Fibroblast of lung (primary cell): Measurements from ENCODE around the gene GEN1. TPM values are rescaled to one million over a fixed set of nuclear protein-coding genes. Genes with fewer than 3 reads are reported as not detected.
A peak's percentile ranks its signal among the peaks of the same experiment; 100 is the strongest.
"Not testable (repeated sequence)": the region's sequence is repeated elsewhere in the genome, so short reads cannot be mapped to it uniquely, and the experiment has no call there.

ENCODE experiments used
- DNase-seq, 2 donors: peaks; one replicate each; pipeline versions ENCODE4 v3.0.0 to v3.0.0-alpha.2; 2010; ENCODE audit warnings: low read depth in 2 of 2
- H2AFZ ChIP-seq: 2 replicates; pipeline ENCODE4 v1.5.1; 2012; ENCODE audit warnings: low read length, control low read depth, inconsistent platforms
- H3K27ac ChIP-seq: 2 replicates; pipeline ENCODE4 v1.5.1; 2011; ENCODE audit warnings: low read length, control low read depth; ENCODE audit not compliant: insufficient read depth
- H3K27me3 ChIP-seq: 2 replicates; pipeline ENCODE4 v1.5.1; 2011; ENCODE audit warnings: mild to moderate bottlenecking, low read length; ENCODE audit not compliant: control insufficient read depth, insufficient read depth
- H3K36me3 ChIP-seq: 2 replicates; pipeline ENCODE4 v1.5.1; 2011; ENCODE audit warnings: low read length; ENCODE audit not compliant: control insufficient read depth, insufficient read depth
- H3K4me1 ChIP-seq: 2 replicates; pipeline ENCODE4 v1.5.1; 2011; ENCODE audit warnings: low read length; ENCODE audit not compliant: control insufficient read depth, insufficient read depth; ENCODE audit errors: extremely low read depth
- H3K4me2 ChIP-seq: 2 replicates; pipeline ENCODE4 v1.5.1; 2011; ENCODE audit warnings: low read length, control low read depth; ENCODE audit not compliant: insufficient read depth; ENCODE audit errors: extremely low read depth
- H3K4me3 ChIP-seq, 4 experiments: fragments of 200-600 bp in 1 of 4; sonication (generic) in 1 of 4; replicated peaks in 1 of 4; 2 replicates each; pipeline ENCODE4 v1.5.1; 2011 to 2016; ENCODE audit warnings: low read length in 4 of 4, low read depth in 3 of 4, mild to moderate bottlenecking in 3 of 4, control low read depth in 2 of 4, inconsistent platforms in 1 of 4, mixed read lengths in 1 of 4; ENCODE audit not compliant: insufficient read depth in 1 of 4; ENCODE audit errors: control extremely low read depth in 1 of 4
- H3K79me2 ChIP-seq: 2 replicates; pipeline ENCODE4 v1.5.1; 2012; ENCODE audit warnings: mild to moderate bottlenecking, low read length, inconsistent platforms; ENCODE audit not compliant: control insufficient read depth, insufficient read depth
- H3K9ac ChIP-seq: 2 replicates; pipeline ENCODE4 v1.5.1; 2011; ENCODE audit warnings: mild to moderate bottlenecking, low read length, control low read depth; ENCODE audit not compliant: insufficient read depth
- H3K9me3 ChIP-seq: 2 replicates; pipeline ENCODE4 v1.5.1; 2012; ENCODE audit warnings: low read depth, low read length; ENCODE audit not compliant: control insufficient read depth, insufficient read depth
- H4K20me1 ChIP-seq: 2 replicates; pipeline ENCODE4 v1.5.1; 2011; ENCODE audit warnings: low read length; ENCODE audit not compliant: control insufficient read depth, insufficient read depth; ENCODE audit errors: extremely low read depth
- EZH2 ChIP-seq: IDR thresholded peaks from 2 replicates; pipeline ENCODE4 v1.5.1; 2012; ENCODE audit warnings: low read length, control low read depth, mild to moderate bottlenecking; ENCODE audit errors: missing control alignments
- polyA plus RNA-seq, 2 donors: library from polyadenylated mRNA; depleted of rRNA in 1 of 2; stranded (reverse) in 1 of 2; unstranded in 1 of 2; fragments of >200 nt; gene quantifications; 2 replicates each; pipeline ENCODE4 v1.2.1, GENCODE V29; 2011 to 2012; ENCODE audit warnings: missing spikeins in 1 of 2
- total RNA-seq: library from RNA; depleted of rRNA; stranded (reverse); fragments of >200 nt; gene quantifications from 2 replicates; pipeline ENCODE4 v1.2.1, GENCODE V29; 2014
- TF ChIP-seq, protein P1 (sequence below), 2 donors: IDR thresholded peaks in 1 of 2; conservative IDR thresholded peaks in 1 of 2; 1 replicate in 1 of 2; 2 replicates in 1 of 2; pipeline ENCODE4 v1.5.1; 2011 to 2012; ENCODE audit warnings: low read length in 2 of 2, control low read depth in 1 of 2, inconsistent platforms in 1 of 2, low read depth in 1 of 2, mild to moderate bottlenecking in 1 of 2

The GEN1 gene
- total and polyA plus RNA-seq, 2 donors (not counting 1 experiment from before 2014, with no cell fraction given) = 5.0 to 5.6 TPM

DNA sequence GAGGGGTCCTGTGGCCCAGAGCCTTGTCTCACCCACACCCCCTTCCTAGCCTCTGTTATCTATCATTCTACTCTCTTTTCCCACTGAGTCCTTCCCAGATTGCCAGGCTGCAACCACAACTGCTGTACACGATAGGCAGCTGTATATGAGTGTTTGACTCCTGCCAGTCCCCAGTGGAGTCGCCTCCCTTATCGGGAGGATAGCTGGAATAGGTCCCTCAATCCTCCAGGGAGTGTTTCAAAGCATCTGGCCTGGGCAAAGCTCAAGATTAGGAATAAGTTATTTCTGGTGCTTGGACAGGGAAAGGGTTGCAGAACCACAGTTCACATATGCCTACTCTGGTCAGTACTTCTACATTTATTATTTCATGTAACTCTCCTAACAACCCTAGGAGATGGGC lies 67.1 kb downstream of the GEN1 start:
- H3K4me1 ChIP-seq = no peaks in the 10 kb centered on the region
- no peak overlapping the region for H3K27ac ChIP-seq
- no peak overlapping the region for H3K4me3 ChIP-seq
- H3K79me2 ChIP-seq = no peaks in the 10 kb centered on the region
- DNase-seq = no peak
- H3K4me2 ChIP-seq = no peak overlapping the region
- no peaks in the 10 kb centered on the region for H3K27me3 ChIP-seq
- no peak overlapping the region for H2AFZ ChIP-seq
- H3K9me3 ChIP-seq = no peaks in the 10 kb centered on the region
- no peaks in the 10 kb centered on the region for H4K20me1 ChIP-seq
- no peak overlapping the region for H3K9ac ChIP-seq
- no peak for TF ChIP-seq EZH2
- TF ChIP-seq, protein P1, sequence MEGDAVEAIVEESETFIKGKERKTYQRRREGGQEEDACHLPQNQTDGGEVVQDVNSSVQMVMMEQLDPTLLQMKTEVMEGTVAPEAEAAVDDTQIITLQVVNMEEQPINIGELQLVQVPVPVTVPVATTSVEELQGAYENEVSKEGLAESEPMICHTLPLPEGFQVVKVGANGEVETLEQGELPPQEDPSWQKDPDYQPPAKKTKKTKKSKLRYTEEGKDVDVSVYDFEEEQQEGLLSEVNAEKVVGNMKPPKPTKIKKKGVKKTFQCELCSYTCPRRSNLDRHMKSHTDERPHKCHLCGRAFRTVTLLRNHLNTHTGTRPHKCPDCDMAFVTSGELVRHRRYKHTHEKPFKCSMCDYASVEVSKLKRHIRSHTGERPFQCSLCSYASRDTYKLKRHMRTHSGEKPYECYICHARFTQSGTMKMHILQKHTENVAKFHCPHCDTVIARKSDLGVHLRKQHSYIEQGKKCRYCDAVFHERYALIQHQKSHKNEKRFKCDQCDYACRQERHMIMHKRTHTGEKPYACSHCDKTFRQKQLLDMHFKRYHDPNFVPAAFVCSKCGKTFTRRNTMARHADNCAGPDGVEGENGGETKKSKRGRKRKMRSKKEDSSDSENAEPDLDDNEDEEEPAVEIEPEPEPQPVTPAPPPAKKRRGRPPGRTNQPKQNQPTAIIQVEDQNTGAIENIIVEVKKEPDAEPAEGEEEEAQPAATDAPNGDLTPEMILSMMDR (conservative IDR thresholded peaks at IDR 0.05 in 1 of 2, IDR thresholded peaks at IDR 0.05 in 1 of 2; ENCODE audit: low read depth in 1 of 2, low read length in 2 of 2) = no peak
- H3K36me3 ChIP-seq = no peaks in the 10 kb centered on the region

DNA sequence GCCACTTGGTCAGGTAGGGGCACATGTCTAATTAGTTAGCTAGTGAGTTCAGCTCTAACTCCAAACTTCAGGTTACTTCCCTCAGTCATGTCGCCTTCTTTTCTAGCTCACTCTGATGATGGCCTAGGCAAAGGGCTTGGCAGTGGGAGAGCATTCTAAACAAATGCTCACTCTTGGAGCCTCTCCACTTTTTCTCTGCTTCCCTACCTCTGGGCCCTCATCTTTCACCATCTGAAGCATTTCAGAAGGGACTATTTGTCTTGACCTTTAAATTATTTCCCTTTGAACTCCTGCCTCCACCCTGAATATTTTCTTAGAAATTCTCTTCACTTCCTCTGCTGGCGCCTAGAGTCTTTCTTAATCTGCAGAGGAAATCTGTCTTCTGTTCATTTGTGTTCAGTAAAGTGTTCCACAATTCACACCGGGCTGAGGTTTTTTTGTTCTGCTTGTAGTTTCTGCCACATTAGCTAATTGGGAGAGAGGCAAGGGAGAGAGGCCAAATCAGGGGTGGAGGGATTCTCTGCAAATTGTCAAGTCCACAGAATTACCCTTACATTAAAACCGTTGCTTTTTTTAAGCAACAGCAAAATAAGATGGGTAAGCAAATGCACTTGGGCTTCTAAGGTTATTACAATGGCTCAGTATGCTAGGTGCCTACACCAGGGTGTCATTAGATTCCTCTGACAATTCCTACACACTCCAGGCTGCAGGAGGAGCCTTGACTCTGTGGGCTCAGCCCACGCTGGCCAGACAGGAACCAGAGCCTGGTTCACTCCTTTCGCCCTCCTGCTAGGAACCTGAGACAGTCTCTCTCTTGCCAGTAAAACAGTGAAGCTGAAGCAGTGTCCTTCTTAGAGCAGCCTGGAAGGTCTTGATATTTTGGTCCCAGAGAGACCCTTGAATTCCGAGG lies 67.9 kb downstream of the GEN1 start:
- no peak overlapping the region for H3K27ac ChIP-seq
- TF ChIP-seq, protein P1 (conservative IDR thresholded peaks at IDR 0.05 in 1 of 2, IDR thresholded peaks at IDR 0.05 in 1 of 2; ENCODE audit: low read depth in 1 of 2, low read length in 2 of 2) = no peak
- TF ChIP-seq EZH2 = no peak
- H3K4me1 ChIP-seq = no peaks in the 10 kb centered on the region
- no peak overlapping the region for H3K4me3 ChIP-seq
- no peaks in the 10 kb centered on the region for H4K20me1 ChIP-seq
- H3K4me2 ChIP-seq = no peak overlapping the region
- no peak overlapping the region for H2AFZ ChIP-seq
- no peak overlapping the region for H3K9ac ChIP-seq
- no peaks in the 10 kb centered on the region for H3K27me3 ChIP-seq
- no peaks in the 10 kb centered on the region for H3K36me3 ChIP-seq
- no peaks in the 10 kb centered on the region for H3K9me3 ChIP-seq
- DNase-seq = peak in 1 of 2 donors; percentile 23
- no peaks in the 10 kb centered on the region for H3K79me2 ChIP-seq

DNA sequence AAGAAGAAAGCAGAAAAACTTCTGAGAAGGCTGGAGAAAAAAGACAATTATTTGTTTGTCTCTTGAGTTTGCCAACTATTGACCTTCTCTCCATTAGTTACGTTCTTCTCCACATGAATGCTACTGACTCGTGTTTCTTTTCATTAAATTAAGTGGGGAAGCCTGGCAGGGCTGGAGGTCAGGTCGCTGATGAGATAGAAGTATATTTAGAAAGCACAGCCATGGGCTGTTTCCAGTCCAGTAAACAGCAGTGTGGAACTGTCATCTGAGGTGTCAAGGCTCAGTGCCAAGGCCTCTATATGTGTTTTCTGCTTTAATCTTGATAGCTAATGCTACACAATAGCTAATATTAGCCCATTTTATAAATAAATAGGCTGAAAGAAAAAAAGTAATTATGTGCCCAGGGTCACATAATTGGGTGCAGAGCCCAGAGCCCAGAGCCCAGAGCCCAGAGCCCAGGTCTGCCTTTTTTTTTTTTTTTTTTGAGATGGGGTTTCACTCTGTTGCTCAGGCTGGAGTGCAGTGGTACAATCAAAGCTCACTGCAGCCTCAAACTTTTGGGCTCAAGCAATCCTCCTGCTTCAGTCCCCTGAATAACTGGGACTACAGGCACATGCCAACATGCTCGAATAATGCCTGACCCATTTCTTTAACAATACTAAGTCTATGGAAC lies 68.6 kb downstream of the GEN1 start:
- H3K79me2 ChIP-seq = no peaks in the 10 kb centered on the region
- H4K20me1 ChIP-seq = no peaks in the 10 kb centered on the region
- no peaks in the 10 kb centered on the region for H3K9me3 ChIP-seq
- no peaks in the 10 kb centered on the region for H3K27me3 ChIP-seq
- DNase-seq = no peak
- no peak overlapping the region for H2AFZ ChIP-seq
- H3K4me3 ChIP-seq = no peak overlapping the region
- H3K4me2 ChIP-seq = no peak overlapping the region
- H3K4me1 ChIP-seq = no peaks in the 10 kb centered on the region
- no peak for TF ChIP-seq EZH2
- TF ChIP-seq, protein P1 (conservative IDR thresholded peaks at IDR 0.05 in 1 of 2, IDR thresholded peaks at IDR 0.05 in 1 of 2; ENCODE audit: low read depth in 1 of 2, low read length in 2 of 2) = no peak
- no peak overlapping the region for H3K27ac ChIP-seq
- no peaks in the 10 kb centered on the region for H3K36me3 ChIP-seq
- H3K9ac ChIP-seq = no peak overlapping the region

DNA sequence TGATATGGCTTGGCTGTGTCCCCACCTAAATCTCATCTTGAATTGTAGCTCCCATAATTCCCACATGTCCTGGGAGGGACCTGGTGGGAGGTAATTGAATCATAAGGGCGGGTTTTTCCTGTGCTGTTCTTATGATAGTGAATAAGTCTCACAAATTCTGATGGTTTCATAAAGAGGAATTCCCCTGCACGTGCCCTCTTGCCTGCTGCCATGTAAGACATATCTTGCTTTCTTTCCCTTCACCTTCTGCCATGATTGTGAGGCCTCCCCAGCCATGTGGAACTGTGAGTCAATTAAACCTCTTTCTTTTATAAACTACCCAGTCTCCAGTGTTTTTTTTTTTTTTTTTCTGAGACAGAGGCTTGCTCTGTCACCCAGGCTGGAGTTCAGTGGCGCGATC lies 69.7 kb downstream of the GEN1 start:
- H3K9me3 ChIP-seq, H3K36me3 ChIP-seq, H3K4me1 ChIP-seq, H4K20me1 ChIP-seq, H3K4me3 ChIP-seq, H3K79me2 ChIP-seq, H2AFZ ChIP-seq, H3K9ac ChIP-seq, H3K4me2 ChIP-seq, DNase-seq, H3K27ac ChIP-seq, H3K27me3 ChIP-seq: not testable (repeated sequence)
